ENCODE data around the gene SDCBP2.
A peak's percentile ranks its signal among the peaks of the same experiment; 100 is the strongest.

SDCBP2 gene

GRCh38 chr20:1327827-1328679 lies 886 bp downstream of the SDCBP2 start:
- no peak for DNase-seq

GRCh38 chr20:1327241-1327653 lies 1.7 kb downstream of the SDCBP2 start:
- DNase-seq = no peak

GRCh38 chr20:1326031-1326930 lies 2.7 kb downstream of the SDCBP2 start:
- DNase-seq = peak; percentile 38

GRCh38 chr20:1325173-1326030 lies 3.5 kb downstream of the SDCBP2 start:
- peak; percentile 100 for DNase-seq

GRCh38 chr20:1324598-1325172 lies 4.3 kb downstream of the SDCBP2 start:
- no peak for DNase-seq

GRCh38 chr20:1323830-1324597 lies 4.9 kb downstream of the SDCBP2 start:
- no peak for DNase-seq

- no peak for DNase-seq
Observed at GRCh38 chr20:1323256-1323655, 5.7 kb downstream of the SDCBP2 start.

GRCh38 chr20:1322511-1323245 lies 6.3 kb downstream of the SDCBP2 start:
- DNase-seq = no peak

- no peak for DNase-seq
Observed at GRCh38 chr20:1321654-1321939, 7.3 kb downstream of the SDCBP2 start.

- no peak for DNase-seq
Observed at GRCh38 chr20:1320902-1321653, 7.9 kb downstream of the SDCBP2 start.

GRCh38 chr20:1320016-1320415 lies 8.9 kb downstream of the SDCBP2 start:
- no peak for DNase-seq

- DNase-seq = no peak
Observed at GRCh38 chr20:1319462-1319861, 9.5 kb downstream of the SDCBP2 start.

GRCh38 chr20:1319051-1319450 lies 9.9 kb downstream of the SDCBP2 start:
- DNase-seq = no peak

GRCh38 chr20:1317545-1318255 lies 11.2 kb downstream of the SDCBP2 start:
- DNase-seq = no peak

- no peak for DNase-seq
Observed at GRCh38 chr20:1315804-1316203, 13.1 kb downstream of the SDCBP2 start.

- DNase-seq = peak; percentile 63
Observed at GRCh38 chr20:1313236-1313964, 15.5 kb downstream of the SDCBP2 start.

GRCh38 chr20:1312904-1313235 lies 16.1 kb downstream of the SDCBP2 start:
- DNase-seq = no peak

- DNase-seq = no peak
Observed at GRCh38 chr20:1312308-1312707, 16.6 kb downstream of the SDCBP2 start.
